Smooth muscle cell (in vitro differentiated cells): ENCODE measurements around the gene ZNF487. TPM values are rescaled to one million over a fixed set of nuclear protein-coding genes. Genes with fewer than 3 reads are reported as not detected.
"Not testable (repeated sequence)": the region's sequence is repeated elsewhere in the genome, so short reads cannot be mapped to it uniquely, and the experiment has no call there.

ENCODE experiments used
- DNase-seq: peaks from one replicate; lab custom pipeline; 2025; ENCODE audit not compliant: unreplicated experiment; lab: John Stamatoyannopoulos, UW
- H2AFZ ChIP-seq: fragments of 200-600 bp; sonication (generic); 2 replicates; pipeline ENCODE4 v1.6.0; 2016; ENCODE audit warnings: antibody characterized with exemption, low read depth, mild to moderate bottlenecking
- H3F3A ChIP-seq: fragments of 200-600 bp; sonication (generic); 2 replicates; pipeline ENCODE4 v1.6.0; 2017; ENCODE audit warnings: antibody characterized with exemption, low read depth
- H3K27ac ChIP-seq: fragments of 200-600 bp; sonication (generic); 2 replicates; pipeline ENCODE4 v1.5.1; 2016; ENCODE audit warnings: low read depth, mild to moderate bottlenecking
- H3K27me3 ChIP-seq: fragments of 200-600 bp; sonication (generic); 2 replicates; pipeline ENCODE4 v1.6.1; 2016; ENCODE audit warnings: low read depth, mild to moderate bottlenecking
- H3K36me3 ChIP-seq: fragments of 200-600 bp; sonication (generic); 2 replicates; pipeline ENCODE4 v1.5.1; 2016; ENCODE audit warnings: low read depth
- H3K4me1 ChIP-seq: fragments of 200-600 bp; sonication (generic); 2 replicates; pipeline ENCODE4 v1.5.1; 2016; ENCODE audit warnings: low read depth
- H3K4me2 ChIP-seq: fragments of 200-600 bp; sonication (generic); 2 replicates; pipeline ENCODE4 v1.6.0; 2016; ENCODE audit warnings: mild to moderate bottlenecking
- H3K4me3 ChIP-seq: fragments of 200-600 bp; sonication (generic); 2 replicates; pipeline ENCODE4 v1.5.1; 2016; ENCODE audit warnings: mild to moderate bottlenecking
- H3K79me2 ChIP-seq: fragments of 200-600 bp; sonication (generic); 2 replicates; pipeline ENCODE4 v1.6.0; 2016; ENCODE audit warnings: low read depth, mild to moderate bottlenecking
- H3K9ac ChIP-seq: fragments of 200-600 bp; sonication (generic); 2 replicates; pipeline ENCODE4 v1.6.0; 2016; ENCODE audit warnings: low read depth
- H3K9me3 ChIP-seq: fragments of 200-600 bp; sonication (generic); replicated peaks from 2 replicates; pipeline ENCODE4 v1.5.1; 2016; ENCODE audit warnings: low read depth
- H4K20me1 ChIP-seq: fragments of 200-600 bp; sonication (generic); 2 replicates; pipeline ENCODE4 v1.6.0; 2016; ENCODE audit warnings: low read depth
- WGBS: methylation state at CpG from one replicate; pipeline ENCODE4 v1.1.7; 2016; ENCODE audit warnings: low lambda C conversion rate; 5-methylcytosine and 5-hydroxymethylcytosine counted together
- polyA plus RNA-seq: library from polyadenylated mRNA; unstranded; fragments of >200 nt; fragmentation: Nextera tagmentation; extraction: Ambion mirVana; gene quantifications from 2 replicates; pipeline ENCODE4 v1.2.1, GENCODE V29; 2016
- total RNA-seq: library from RNA; depleted of rRNA; stranded (reverse); fragments of >200 nt; gene quantifications from 2 replicates; pipeline ENCODE4 v1.2.3, GENCODE V29; 2014
- TF ChIP-seq, protein P1 (sequence below): fragments of 200-600 bp; sonication (generic); IDR thresholded peaks from 2 replicates; pipeline ENCODE4 v1.5.1; 2017; ENCODE audit warnings: borderline replicate concordance, mild to moderate bottlenecking, antibody characterized with exemption; ENCODE audit not compliant: insufficient read depth, poor library complexity, severe bottlenecking

Gene ZNF487
- total and polyA plus RNA-seq, 2 experiments from 2014 or later: 5.1 to 9.6 TPM

DNA sequence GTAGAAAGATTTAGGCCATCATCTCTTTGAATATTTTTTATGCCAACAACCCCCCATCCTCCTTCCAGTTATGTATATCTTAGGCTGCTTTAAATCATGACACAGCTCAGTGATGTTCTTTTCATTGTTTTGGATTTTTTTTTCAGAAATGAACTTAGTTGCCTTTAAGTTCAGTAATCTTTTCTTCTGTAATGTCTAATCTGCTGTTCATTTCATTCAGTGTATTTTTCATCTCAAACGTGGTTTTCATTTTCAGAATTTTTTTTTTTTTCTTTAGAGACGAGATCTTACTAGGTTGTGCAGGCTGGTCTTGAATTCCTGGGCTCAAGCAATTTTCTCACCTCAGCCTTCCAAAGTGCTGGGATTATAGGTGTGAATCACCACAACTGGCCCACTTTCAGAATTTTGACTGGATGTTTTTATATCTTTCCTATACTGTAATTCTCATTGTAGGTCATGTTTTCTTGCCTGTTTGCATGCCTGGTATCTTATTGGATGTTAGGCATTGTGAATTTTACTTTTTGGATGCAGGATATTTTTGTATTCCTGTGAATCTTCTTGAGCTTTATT is 8.1 kb downstream of the ZNF487 start:
- H3K4me1 ChIP-seq: no peaks in the 10 kb centered on the region
- no peaks in the 10 kb centered on the region for H3K36me3 ChIP-seq
- H3K79me2 ChIP-seq: no peaks in the 10 kb centered on the region
- H4K20me1 ChIP-seq: no peaks in the 10 kb centered on the region
- H3K4me3 ChIP-seq: no peak overlapping the region
- H3K9ac ChIP-seq: no peak overlapping the region
- H2AFZ ChIP-seq: no peak overlapping the region
- no peak overlapping the region for H3K27ac ChIP-seq
- TF ChIP-seq, protein P1, sequence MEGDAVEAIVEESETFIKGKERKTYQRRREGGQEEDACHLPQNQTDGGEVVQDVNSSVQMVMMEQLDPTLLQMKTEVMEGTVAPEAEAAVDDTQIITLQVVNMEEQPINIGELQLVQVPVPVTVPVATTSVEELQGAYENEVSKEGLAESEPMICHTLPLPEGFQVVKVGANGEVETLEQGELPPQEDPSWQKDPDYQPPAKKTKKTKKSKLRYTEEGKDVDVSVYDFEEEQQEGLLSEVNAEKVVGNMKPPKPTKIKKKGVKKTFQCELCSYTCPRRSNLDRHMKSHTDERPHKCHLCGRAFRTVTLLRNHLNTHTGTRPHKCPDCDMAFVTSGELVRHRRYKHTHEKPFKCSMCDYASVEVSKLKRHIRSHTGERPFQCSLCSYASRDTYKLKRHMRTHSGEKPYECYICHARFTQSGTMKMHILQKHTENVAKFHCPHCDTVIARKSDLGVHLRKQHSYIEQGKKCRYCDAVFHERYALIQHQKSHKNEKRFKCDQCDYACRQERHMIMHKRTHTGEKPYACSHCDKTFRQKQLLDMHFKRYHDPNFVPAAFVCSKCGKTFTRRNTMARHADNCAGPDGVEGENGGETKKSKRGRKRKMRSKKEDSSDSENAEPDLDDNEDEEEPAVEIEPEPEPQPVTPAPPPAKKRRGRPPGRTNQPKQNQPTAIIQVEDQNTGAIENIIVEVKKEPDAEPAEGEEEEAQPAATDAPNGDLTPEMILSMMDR: no peak
- WGBS: 86% methylated on average over 2 of the region's 2 CpGs
- H3K27me3 ChIP-seq: no peaks in the 10 kb centered on the region
- no peaks in the 10 kb centered on the region for H3F3A ChIP-seq
- H3K9me3 ChIP-seq: peaks cover 6% of the 10 kb centered on the region
- no peak overlapping the region for H3K4me2 ChIP-seq
- no peak for DNase-seq

- not testable (repeated sequence) for H3K9ac ChIP-seq, H3K4me1 ChIP-seq, H3K27ac ChIP-seq, H3K4me2 ChIP-seq, H4K20me1 ChIP-seq, H3K36me3 ChIP-seq, H3F3A ChIP-seq, H3K27me3 ChIP-seq, H3K4me3 ChIP-seq, H2AFZ ChIP-seq, H3K9me3 ChIP-seq, H3K79me2 ChIP-seq, DNase-seq
- 96% methylated on average over 39 of the region's 53 CpGs for WGBS
Observed at GRCh38 chr10:43446219-43447017, 9.5 kb downstream of the ZNF487 start.

GRCh38 chr10:43448742-43449141 is 11.8 kb downstream of the ZNF487 start:
- no peak for DNase-seq
- WGBS: 94% methylated on average over 2 of the region's 2 CpGs
- Histone ChIP-seq H3K9ac (no peak overlapping the region), H3K27me3 (no peaks in the 10 kb centered on the region), H3K79me2 (no peaks in the 10 kb centered on the region), H3K4me1 (no peaks in the 10 kb centered on the region), H3K4me2 (no peak overlapping the region), H3K27ac (no peak overlapping the region), H2AFZ (no peak overlapping the region), H3K4me3 (no peak overlapping the region), H3K9me3 (peaks cover 6% of the 10 kb centered on the region), H4K20me1 (no peaks in the 10 kb centered on the region), H3F3A (peaks cover 19% of the 10 kb centered on the region), H3K36me3 (no peaks in the 10 kb centered on the region)
- TF ChIP-seq, protein P1: no peak

GRCh38 chr10:43452356-43452914 is 15.5 kb downstream of the ZNF487 start:
- no peak for DNase-seq
- WGBS: 92% methylated on average over 4 of the region's 4 CpGs
- Histone ChIP-seq H4K20me1 (no peaks in the 10 kb centered on the region), H3K27ac (peak overlapping the region; percentile 22), H2AFZ (no peak overlapping the region), H3F3A (peaks cover 23% of the 10 kb centered on the region), H3K27me3 (no peaks in the 10 kb centered on the region), H3K4me1 (peaks cover 8% of the 10 kb centered on the region), H3K4me2 (no peak overlapping the region), H3K36me3 (no peaks in the 10 kb centered on the region), H3K9me3 (no peaks in the 10 kb centered on the region), H3K79me2 (no peaks in the 10 kb centered on the region), H3K4me3 (no peak overlapping the region), H3K9ac (no peak overlapping the region)
- TF ChIP-seq, protein P1: no peak
